ENCODE data around the gene PMM1. TPM values are rescaled to one million over a fixed set of nuclear protein-coding genes. Genes with fewer than 3 reads are reported as not detected.

The PMM1 gene
- total and polyA plus RNA-seq, 3 experiments from 2014 or later, result 27.5 to 33.3 (median 33.2) TPM

DNA sequence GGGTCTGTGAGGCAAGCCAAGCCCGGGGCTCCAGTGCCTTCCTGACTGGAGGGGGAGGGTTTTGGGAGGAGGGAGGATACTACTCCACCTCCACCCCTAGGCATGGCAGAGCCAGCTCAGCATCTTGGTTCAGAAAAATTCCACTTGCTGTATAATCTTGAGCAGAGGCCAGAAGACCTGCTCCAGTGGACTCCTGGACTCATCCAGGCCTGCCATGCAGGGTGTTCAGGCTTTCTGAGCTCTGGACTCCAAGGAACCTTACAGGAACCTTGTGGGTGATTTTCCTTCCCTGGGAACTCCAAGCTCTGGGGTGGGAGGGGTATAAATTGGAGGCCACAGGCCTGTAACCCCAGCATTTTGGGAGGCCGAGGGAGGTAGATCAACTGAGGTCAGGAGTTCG lies 19.4 kb downstream of the PMM1 start:
- no peaks in the 10 kb centered on the region for H3K9me3 Mint-ChIP-seq
- H3K27ac Mint-ChIP-seq, result no peak overlapping the region
- Histone ChIP-seq H3K4me1 (ENCODE audit: insufficient read depth, low read length) (no peaks in the 10 kb centered on the region), H3K4me3 (ENCODE audit: low read length) (no peak overlapping the region), H3K36me3 (ENCODE audit: insufficient read depth, low read length) (no peaks in the 10 kb centered on the region), H3K27ac (ENCODE audit: low read depth, low read length) (no peak overlapping the region), H3K27me3 (ENCODE audit: insufficient read depth, low read length, poor library complexity, severe bottlenecking) (no peaks in the 10 kb centered on the region), H3K9me3 (ENCODE audit: low read length) (no peaks in the 10 kb centered on the region)
- no peak overlapping the region for H3K4me3 Mint-ChIP-seq
- ChIA-PET CTCF (interaction anchor here (1.6 kb wide), 1 partner anchor 34 kb away, joined by 3 read pairs; no protein-coding TSS in a partner anchor), POLR2A (interaction anchor here (0.5 to 0.6 kb wide), 2 partner anchors 33 to 152 kb away, joined by 3 to 5 read pairs; no protein-coding TSS in a partner anchor)
- DNase-seq, result no peak
- no peaks in the 10 kb centered on the region for H3K36me3 Mint-ChIP-seq
- no peaks in the 10 kb centered on the region for H3K27me3 Mint-ChIP-seq
- no peaks in the 10 kb centered on the region for H3K4me1 Mint-ChIP-seq

DNA sequence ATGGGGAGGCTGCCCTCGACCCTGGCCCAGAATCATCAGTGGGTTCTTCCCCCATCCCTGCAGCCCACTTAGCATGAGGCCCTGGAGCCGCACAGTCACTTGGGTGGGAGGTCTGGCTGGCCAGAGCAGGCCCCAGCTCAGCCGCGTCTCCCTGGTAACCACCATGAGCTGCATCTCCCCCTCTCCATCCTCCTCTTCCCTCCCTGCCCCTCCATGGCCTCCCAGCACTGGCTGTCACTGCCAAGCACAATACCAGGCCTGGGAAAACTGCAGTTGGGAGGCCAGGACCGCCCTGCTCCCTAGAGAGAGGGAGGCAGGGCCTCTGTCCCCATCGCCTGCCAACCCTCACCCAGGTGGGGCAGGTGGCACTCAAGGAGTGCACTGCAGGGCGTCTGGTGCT lies 20.8 kb downstream of the PMM1 start:
- Histone ChIP-seq H3K4me3 (ENCODE audit: low read length) (no peak overlapping the region), H3K27ac (ENCODE audit: low read depth, low read length) (no peak overlapping the region), H3K36me3 (ENCODE audit: insufficient read depth, low read length) (no peaks in the 10 kb centered on the region), H3K27me3 (ENCODE audit: insufficient read depth, low read length, poor library complexity, severe bottlenecking) (no peaks in the 10 kb centered on the region), H3K4me1 (ENCODE audit: insufficient read depth, low read length) (no peaks in the 10 kb centered on the region), H3K9me3 (ENCODE audit: low read length) (no peaks in the 10 kb centered on the region)
- CTCF ChIA-PET, result no interaction called here
- Mint-ChIP-seq H3K27me3 (peaks cover 0 to 3% of the 10 kb centered on the region in 2 donors), H3K4me3 (no peak overlapping the region), H3K27ac (no peak overlapping the region), H3K36me3 (no peaks in the 10 kb centered on the region), H3K9me3 (no peaks in the 10 kb centered on the region), H3K4me1 (no peaks in the 10 kb centered on the region)
- POLR2A ChIA-PET, result no interaction called here
- DNase-seq, result no peak

DNA sequence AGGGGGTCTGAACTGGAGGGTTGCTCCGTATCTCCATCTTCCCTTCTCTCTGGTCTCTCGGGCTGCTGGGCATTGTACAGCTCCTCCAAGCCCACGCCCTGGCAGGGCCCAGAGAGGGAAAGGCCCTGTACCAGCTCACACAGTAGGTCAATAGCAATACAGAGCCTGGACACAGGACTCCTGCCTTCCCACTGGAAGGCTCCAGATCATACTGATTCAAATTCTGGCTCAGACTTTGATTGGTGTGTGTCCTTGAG lies 22.2 kb downstream of the PMM1 start:
- ChIA-PET POLR2A (no interaction called here), CTCF (interaction anchor here (1.2 kb wide), 1 partner anchor 10 kb away, joined by 3 read pairs; no protein-coding TSS in a partner anchor)
- H3K9me3 Mint-ChIP-seq, result no peaks in the 10 kb centered on the region
- H3K4me1 Mint-ChIP-seq, result no peaks in the 10 kb centered on the region
- Histone ChIP-seq H3K27me3 (ENCODE audit: insufficient read depth, low read length, poor library complexity, severe bottlenecking) (no peaks in the 10 kb centered on the region), H3K27ac (ENCODE audit: low read depth, low read length) (no peak overlapping the region), H3K9me3 (ENCODE audit: low read length) (no peaks in the 10 kb centered on the region), H3K4me1 (ENCODE audit: insufficient read depth, low read length) (no peaks in the 10 kb centered on the region), H3K4me3 (ENCODE audit: low read length) (no peak overlapping the region), H3K36me3 (ENCODE audit: insufficient read depth, low read length) (no peaks in the 10 kb centered on the region)
- peaks cover 0 to 7% of the 10 kb centered on the region in 2 donors for H3K27me3 Mint-ChIP-seq
- no peak for DNase-seq
- peak overlapping the region in 1 of 8 donors; percentile 17 for H3K27ac Mint-ChIP-seq
- H3K36me3 Mint-ChIP-seq, result no peaks in the 10 kb centered on the region
- H3K4me3 Mint-ChIP-seq, result no peak overlapping the region

DNA sequence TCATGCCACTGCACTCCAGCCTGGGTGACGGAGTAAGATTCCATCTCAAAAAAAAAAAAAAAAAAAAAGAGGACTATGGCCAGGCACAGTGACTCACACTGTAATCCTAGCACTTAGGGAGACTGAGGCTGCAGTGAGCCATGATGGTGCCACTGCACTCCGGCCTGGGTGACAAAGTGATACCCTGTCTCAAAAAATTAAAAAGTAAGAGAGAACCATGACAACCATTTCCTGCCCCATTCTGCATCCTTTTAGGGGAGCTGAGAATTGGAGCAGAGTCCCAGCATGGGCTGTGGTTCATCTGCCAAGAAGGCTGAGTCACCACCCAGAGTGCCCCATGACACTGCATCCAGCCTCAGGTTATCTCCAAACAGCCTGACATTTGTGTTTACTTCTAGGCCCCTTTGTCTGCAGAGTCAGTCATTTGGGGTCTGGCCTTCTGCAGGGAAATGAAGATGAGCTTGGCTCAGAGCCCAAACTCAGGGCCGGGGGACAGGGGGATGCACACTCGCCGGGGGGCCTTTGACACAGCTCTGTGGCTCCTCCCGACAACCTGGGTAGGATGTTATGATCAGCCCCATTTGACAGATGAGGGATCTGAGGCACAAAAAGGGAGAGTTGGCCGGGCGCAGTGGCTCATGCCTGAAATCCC lies 24.1 kb downstream of the PMM1 start:
- H3K4me1 ChIP-seq (ENCODE audit: insufficient read depth, low read length), result no peaks in the 10 kb centered on the region
- POLR2A ChIA-PET, result no interaction called here

DNA sequence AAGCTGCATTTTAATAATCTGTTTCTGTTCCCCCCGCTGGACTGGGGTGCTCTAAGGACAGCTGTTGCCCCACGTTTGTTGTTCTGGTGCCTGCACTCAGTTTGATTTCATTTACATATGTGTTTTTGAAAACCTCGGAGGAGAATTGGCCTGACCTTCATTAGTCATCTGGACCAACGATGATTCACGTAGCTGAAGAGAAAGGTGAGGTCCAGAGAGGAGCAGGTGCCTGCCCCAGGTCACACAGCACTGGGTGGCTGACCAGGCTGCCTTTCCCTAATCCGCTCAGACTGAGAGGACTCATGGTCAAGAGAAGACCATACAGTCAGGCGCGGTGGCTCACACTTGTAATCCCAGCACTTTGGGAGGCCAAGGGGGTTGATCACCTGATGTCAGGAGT lies 25.1 kb downstream of the PMM1 start:
- H3K4me1 ChIP-seq (ENCODE audit: insufficient read depth, low read length), result no peaks in the 10 kb centered on the region
- CTCF ChIA-PET, result no interaction called here
- POLR2A ChIA-PET, result no interaction called here

More for the DNA sequence above, 24.1 kb downstream of the PMM1 start:
- H3K4me3 Mint-ChIP-seq, result no peak overlapping the region
- H3K9me3 Mint-ChIP-seq, result no peaks in the 10 kb centered on the region
- no peaks in the 10 kb centered on the region for H3K36me3 Mint-ChIP-seq
- no peaks in the 10 kb centered on the region for H3K27me3 ChIP-seq (ENCODE audit: insufficient read depth, low read length, poor library complexity, severe bottlenecking)
- CTCF ChIA-PET, result no interaction called here
- peaks cover 10 to 13% of the 10 kb centered on the region in 2 donors for H3K27me3 Mint-ChIP-seq
- no peaks in the 10 kb centered on the region for H3K36me3 ChIP-seq (ENCODE audit: insufficient read depth, low read length)
- H3K4me1 Mint-ChIP-seq, result no peaks in the 10 kb centered on the region
- no peak for DNase-seq
- no peak overlapping the region for H3K27ac ChIP-seq (ENCODE audit: low read depth, low read length)
- no peak overlapping the region for H3K4me3 ChIP-seq (ENCODE audit: low read length)
- H3K27ac Mint-ChIP-seq, result peak overlapping the region in 2 of 8 donors; percentile 8 to 32
- no peaks in the 10 kb centered on the region for H3K9me3 ChIP-seq (ENCODE audit: low read length)

DNA sequence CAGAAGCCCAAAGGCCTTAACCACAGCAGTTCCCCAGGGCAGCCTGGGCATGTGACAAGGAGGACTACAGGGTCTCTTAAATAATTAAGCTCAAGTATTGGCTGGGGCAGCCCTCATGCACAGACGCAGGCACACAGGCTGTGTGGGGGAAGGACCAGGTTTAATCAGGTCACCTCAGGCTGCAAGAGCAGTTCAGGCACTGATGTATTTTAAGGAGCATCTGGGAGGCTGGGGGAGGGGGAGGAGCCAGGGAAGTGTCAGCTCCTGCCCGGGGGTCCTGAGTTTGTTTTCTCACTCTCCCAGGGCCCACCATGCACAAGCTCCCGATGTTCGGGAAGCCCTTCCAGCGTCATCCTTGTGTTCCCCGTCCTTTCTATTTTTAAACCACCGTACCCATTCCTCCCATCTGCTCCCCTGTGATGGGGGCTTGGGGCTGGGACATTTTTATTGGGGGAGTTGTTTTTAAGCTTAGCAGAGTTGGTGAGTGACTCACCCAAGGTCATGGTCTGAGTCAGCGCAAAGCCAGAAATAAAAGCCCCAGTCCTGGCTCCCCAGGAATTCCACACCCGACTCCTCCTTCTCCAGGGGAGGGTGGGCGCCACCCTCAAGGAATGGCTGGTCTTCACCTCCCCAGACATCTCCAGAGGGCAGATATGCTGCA lies 26.5 kb downstream of the PMM1 start:
- no peaks in the 10 kb centered on the region for H3K9me3 ChIP-seq (ENCODE audit: low read length)
- no peaks in the 10 kb centered on the region for H3K36me3 Mint-ChIP-seq
- DNase-seq, result no peak
- H3K9me3 Mint-ChIP-seq, result no peaks in the 10 kb centered on the region
- H3K4me1 Mint-ChIP-seq, result no peaks in the 10 kb centered on the region
- CTCF ChIA-PET, result no interaction called here
- peak overlapping the region in 1 of 8 donors; percentile 57 for H3K27ac Mint-ChIP-seq
- no peaks in the 10 kb centered on the region for H3K4me1 ChIP-seq (ENCODE audit: insufficient read depth, low read length)
- H3K27ac ChIP-seq (ENCODE audit: low read depth, low read length), result no peak overlapping the region
- H3K27me3 Mint-ChIP-seq, result peaks cover 24 to 26% of the 10 kb centered on the region in 2 donors
- H3K36me3 ChIP-seq (ENCODE audit: insufficient read depth, low read length), result no peaks in the 10 kb centered on the region
- POLR2A ChIA-PET, result no interaction called here
- H3K4me3 Mint-ChIP-seq, result no peak overlapping the region
- H3K4me3 ChIP-seq (ENCODE audit: low read length), result no peak overlapping the region
- peaks cover 5% of the 10 kb centered on the region for H3K27me3 ChIP-seq (ENCODE audit: insufficient read depth, low read length, poor library complexity, severe bottlenecking)

More for the DNA sequence above, 25.1 kb downstream of the PMM1 start:
- Histone ChIP-seq H3K9me3 (ENCODE audit: low read length) (no peaks in the 10 kb centered on the region), H3K36me3 (ENCODE audit: insufficient read depth, low read length) (no peaks in the 10 kb centered on the region), H3K27ac (ENCODE audit: low read depth, low read length) (no peak overlapping the region), H3K4me3 (ENCODE audit: low read length) (no peak overlapping the region), H3K27me3 (ENCODE audit: insufficient read depth, low read length, poor library complexity, severe bottlenecking) (peaks cover 5% of the 10 kb centered on the region)
- Mint-ChIP-seq H3K4me3 (no peak overlapping the region), H3K9me3 (no peaks in the 10 kb centered on the region), H3K27me3 (peaks cover 17 to 23% of the 10 kb centered on the region in 2 donors), H3K4me1 (no peaks in the 10 kb centered on the region), H3K27ac (no peak overlapping the region), H3K36me3 (no peaks in the 10 kb centered on the region)
- no peak for DNase-seq

DNA sequence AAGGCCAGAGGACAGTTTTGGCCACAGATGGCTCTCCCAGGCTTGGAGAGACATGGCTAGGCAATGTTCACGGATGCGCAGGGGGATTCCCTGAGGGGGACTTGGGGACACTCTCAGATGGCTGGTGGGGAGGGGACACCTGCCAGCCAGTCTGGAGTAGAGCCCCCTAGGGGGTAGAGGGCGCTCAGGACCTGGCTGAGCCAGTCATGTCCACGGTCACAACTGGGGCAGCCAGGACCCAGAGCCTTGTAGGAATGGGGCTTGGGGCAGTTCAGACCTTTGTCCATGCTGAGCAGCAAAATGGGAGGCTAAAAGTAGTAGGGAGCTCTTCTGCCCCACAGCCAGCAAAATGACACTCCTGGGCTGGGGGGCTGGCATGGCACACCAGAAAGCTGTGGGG lies 27.2 kb downstream of the PMM1 start:
- H3K27me3 Mint-ChIP-seq, result peaks cover 24 to 30% of the 10 kb centered on the region in 2 donors
- Histone ChIP-seq H3K36me3 (ENCODE audit: insufficient read depth, low read length) (no peaks in the 10 kb centered on the region), H3K27ac (ENCODE audit: low read depth, low read length) (no peak overlapping the region), H3K4me3 (ENCODE audit: low read length) (no peak overlapping the region), H3K27me3 (ENCODE audit: insufficient read depth, low read length, poor library complexity, severe bottlenecking) (peaks cover 5% of the 10 kb centered on the region), H3K4me1 (ENCODE audit: insufficient read depth, low read length) (no peaks in the 10 kb centered on the region), H3K9me3 (ENCODE audit: low read length) (no peaks in the 10 kb centered on the region)
- DNase-seq, result no peak
- no peak overlapping the region for H3K4me3 Mint-ChIP-seq
- CTCF ChIA-PET, result no interaction called here
- no peaks in the 10 kb centered on the region for H3K9me3 Mint-ChIP-seq
- no peaks in the 10 kb centered on the region for H3K36me3 Mint-ChIP-seq
- H3K27ac Mint-ChIP-seq, result peak overlapping the region in 1 of 8 donors; percentile 75
- POLR2A ChIA-PET, result no interaction called here
- H3K4me1 Mint-ChIP-seq, result no peaks in the 10 kb centered on the region

DNA sequence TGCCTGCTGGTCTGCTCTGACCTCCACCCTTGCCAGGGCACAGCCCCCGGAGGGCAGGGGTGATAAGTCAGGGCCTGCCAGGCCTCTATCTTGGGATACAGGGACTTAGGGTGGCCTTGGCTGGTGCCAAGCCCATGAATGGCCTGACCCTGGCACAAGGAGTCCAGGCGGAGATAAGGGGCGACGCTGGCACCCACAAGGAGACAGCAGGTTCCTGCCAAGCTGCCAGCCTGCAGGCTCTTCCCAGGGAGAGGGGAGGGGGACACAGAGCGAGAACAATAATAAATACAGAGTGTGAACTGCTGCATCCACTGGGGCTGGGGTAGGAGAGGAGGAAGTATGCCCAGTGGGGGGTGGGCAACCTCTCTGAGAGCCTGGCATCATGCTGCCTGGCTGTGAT lies 27.9 kb downstream of the PMM1 start:
- Histone ChIP-seq H3K4me1 (ENCODE audit: insufficient read depth, low read length) (no peaks in the 10 kb centered on the region), H3K27me3 (ENCODE audit: insufficient read depth, low read length, poor library complexity, severe bottlenecking) (peaks cover 5% of the 10 kb centered on the region), H3K9me3 (ENCODE audit: low read length) (no peaks in the 10 kb centered on the region), H3K27ac (ENCODE audit: low read depth, low read length) (no peak overlapping the region), H3K36me3 (ENCODE audit: insufficient read depth, low read length) (no peaks in the 10 kb centered on the region), H3K4me3 (ENCODE audit: low read length) (no peak overlapping the region)
- no peak overlapping the region for H3K27ac Mint-ChIP-seq
- H3K4me3 Mint-ChIP-seq, result no peak overlapping the region
- no peaks in the 10 kb centered on the region for H3K9me3 Mint-ChIP-seq
- H3K4me1 Mint-ChIP-seq, result no peaks in the 10 kb centered on the region
- POLR2A ChIA-PET, result no interaction called here
- no peaks in the 10 kb centered on the region for H3K36me3 Mint-ChIP-seq
- no peak for DNase-seq
- peaks cover 27 to 34% of the 10 kb centered on the region in 2 donors for H3K27me3 Mint-ChIP-seq
- CTCF ChIA-PET, result no interaction called here

Measured in CD8-positive, alpha-beta memory T cell (primary cell).